ENCODE measurements around the gene SYT9. TPM values are rescaled to one million over a fixed set of nuclear protein-coding genes. Genes with fewer than 3 reads are reported as not detected.

The SYT9 gene
- total RNA-seq, 2 donors from 2014 or later: 0.05 to 0.07 TPM

DNA sequence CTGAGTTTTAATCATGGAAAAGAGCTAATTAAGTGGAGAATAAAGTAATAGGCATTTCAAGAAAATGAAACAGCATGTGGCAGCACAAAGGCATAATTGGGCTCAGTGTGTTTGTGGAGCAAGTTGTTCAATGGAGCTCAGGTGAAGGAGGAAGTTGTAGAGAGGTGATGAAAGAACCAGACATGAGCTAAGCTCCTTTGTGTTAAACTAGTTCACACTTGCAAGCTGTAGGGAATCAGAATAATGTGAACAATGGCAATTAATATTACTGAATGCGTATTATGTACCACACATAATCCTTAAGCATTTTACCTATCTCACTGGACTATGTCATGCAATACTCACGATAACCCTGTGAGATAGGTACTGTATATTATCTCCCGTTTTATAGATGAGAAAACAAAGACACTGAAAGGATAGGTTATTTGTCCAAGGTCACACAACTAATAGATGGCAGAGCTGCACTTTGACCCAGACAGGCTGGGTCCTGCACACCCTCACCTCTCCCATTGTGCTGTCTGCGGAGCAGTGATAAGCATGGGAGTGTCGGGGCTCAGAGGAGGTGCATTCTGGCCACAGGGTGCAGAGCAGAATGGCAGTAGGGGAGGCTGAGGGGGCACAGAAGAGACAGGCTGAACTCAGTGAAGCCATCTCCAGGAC lies 242.5 kb downstream of the SYT9 start:
- intact Hi-C loops (cut with DNase I): no loop called here
- DNase-seq: no peak
- H3K36me3 ChIP-seq: no peaks in the 10 kb centered on the region
- H3K27me3 ChIP-seq: no peaks in the 10 kb centered on the region
- no peaks in the 10 kb centered on the region for H3K9me3 ChIP-seq
- no peaks in the 10 kb centered on the region for H3K4me1 ChIP-seq
- no peak overlapping the region for H3K9ac ChIP-seq (ENCODE audit: low read depth in 2 of 2, low read length in 2 of 2)
- H3K27ac ChIP-seq: no peak overlapping the region
- H3K4me3 ChIP-seq: no peak overlapping the region
- TF ChIP-seq, protein P1, sequence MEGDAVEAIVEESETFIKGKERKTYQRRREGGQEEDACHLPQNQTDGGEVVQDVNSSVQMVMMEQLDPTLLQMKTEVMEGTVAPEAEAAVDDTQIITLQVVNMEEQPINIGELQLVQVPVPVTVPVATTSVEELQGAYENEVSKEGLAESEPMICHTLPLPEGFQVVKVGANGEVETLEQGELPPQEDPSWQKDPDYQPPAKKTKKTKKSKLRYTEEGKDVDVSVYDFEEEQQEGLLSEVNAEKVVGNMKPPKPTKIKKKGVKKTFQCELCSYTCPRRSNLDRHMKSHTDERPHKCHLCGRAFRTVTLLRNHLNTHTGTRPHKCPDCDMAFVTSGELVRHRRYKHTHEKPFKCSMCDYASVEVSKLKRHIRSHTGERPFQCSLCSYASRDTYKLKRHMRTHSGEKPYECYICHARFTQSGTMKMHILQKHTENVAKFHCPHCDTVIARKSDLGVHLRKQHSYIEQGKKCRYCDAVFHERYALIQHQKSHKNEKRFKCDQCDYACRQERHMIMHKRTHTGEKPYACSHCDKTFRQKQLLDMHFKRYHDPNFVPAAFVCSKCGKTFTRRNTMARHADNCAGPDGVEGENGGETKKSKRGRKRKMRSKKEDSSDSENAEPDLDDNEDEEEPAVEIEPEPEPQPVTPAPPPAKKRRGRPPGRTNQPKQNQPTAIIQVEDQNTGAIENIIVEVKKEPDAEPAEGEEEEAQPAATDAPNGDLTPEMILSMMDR (IDR thresholded peaks at IDR 0.05): no peak

DNA sequence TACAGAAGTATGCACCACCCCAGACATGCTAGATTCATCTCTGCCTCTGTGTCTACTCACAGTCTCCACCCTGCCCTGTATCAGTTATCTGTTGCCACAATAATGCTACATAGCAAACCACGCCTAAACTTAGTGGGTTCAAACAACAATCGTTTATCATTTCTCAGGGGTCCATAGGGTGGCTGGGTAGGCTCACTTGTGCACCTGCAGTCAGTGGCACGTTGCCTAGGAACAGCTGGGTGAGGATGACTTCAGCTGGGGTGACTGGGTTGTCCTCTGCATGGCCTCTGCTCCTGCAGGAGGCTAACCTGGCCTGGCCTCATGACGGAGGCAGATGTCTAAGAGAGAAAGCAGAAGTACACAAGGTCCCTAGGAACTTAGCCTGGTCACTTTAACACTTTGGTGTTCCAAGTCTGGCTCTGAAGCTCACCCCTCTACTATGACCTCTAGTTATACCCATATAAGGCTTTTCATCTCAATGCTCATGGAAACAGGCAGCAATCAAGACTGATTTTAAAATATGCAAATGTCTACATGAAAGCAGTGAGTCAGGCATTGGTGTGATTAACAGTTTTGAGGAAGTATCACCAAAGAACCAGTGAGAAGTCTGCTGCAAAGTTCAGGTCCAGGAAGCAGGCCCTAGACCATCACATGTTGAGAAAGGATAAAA lies 244.3 kb downstream of the SYT9 start:
- no peak overlapping the region for H3K9ac ChIP-seq (ENCODE audit: low read depth in 2 of 2, low read length in 2 of 2)
- intact Hi-C loops (cut with DNase I): no loop called here
- no peak for DNase-seq
- no peaks in the 10 kb centered on the region for H3K9me3 ChIP-seq
- H3K27me3 ChIP-seq: no peaks in the 10 kb centered on the region
- no peaks in the 10 kb centered on the region for H3K36me3 ChIP-seq
- no peaks in the 10 kb centered on the region for H3K4me1 ChIP-seq
- no peak overlapping the region for H3K27ac ChIP-seq
- TF ChIP-seq, protein P1 (IDR thresholded peaks at IDR 0.05): no peak
- H3K4me3 ChIP-seq: no peak overlapping the region

GRCh38 chr11:7498193-7498592 lies 246.5 kb downstream of the SYT9 start:
- TF ChIP-seq, protein P1 (IDR thresholded peaks at IDR 0.05): no peak
- H3K27ac ChIP-seq: no peak overlapping the region
- H3K27me3 ChIP-seq: no peaks in the 10 kb centered on the region
- intact Hi-C loops (cut with DNase I): no loop called here
- H3K9ac ChIP-seq (ENCODE audit: low read depth in 2 of 2, low read length in 2 of 2): no peak overlapping the region
- no peak for DNase-seq
- no peak overlapping the region for H3K4me3 ChIP-seq
- no peaks in the 10 kb centered on the region for H3K4me1 ChIP-seq
- no peaks in the 10 kb centered on the region for H3K36me3 ChIP-seq
- H3K9me3 ChIP-seq: no peaks in the 10 kb centered on the region

DNA sequence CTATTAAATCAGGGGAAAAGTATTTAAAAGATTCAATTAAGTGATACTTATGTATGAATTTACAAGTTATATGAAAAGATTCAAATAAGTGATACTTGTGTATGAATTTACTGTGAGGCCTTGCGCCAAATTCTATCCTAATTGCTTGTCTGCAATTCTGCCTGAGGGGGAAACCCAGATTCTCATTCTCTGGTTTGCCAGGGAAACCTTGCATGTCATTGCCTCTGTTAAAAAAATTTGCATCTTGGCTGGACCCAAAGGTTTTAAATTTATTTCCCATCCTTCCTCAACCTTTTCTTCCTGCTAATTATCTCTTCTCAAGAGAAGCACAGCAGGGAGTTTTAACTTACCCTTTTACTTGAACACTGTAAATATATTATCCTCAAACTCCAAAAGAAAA lies 247.4 kb downstream of the SYT9 start:
- no peak for DNase-seq
- TF ChIP-seq, protein P1 (IDR thresholded peaks at IDR 0.05): no peak
- intact Hi-C loops (cut with DNase I): no loop called here

GRCh38 chr11:7500251-7500650 lies 248.5 kb downstream of the SYT9 start:
- H3K9ac ChIP-seq (ENCODE audit: low read depth in 2 of 2, low read length in 2 of 2): no peak overlapping the region
- H3K9me3 ChIP-seq: no peaks in the 10 kb centered on the region

More for the DNA sequence above, 247.4 kb downstream of the SYT9 start:
- H3K27ac ChIP-seq: no peak overlapping the region
- H3K4me1 ChIP-seq: no peaks in the 10 kb centered on the region
- no peaks in the 10 kb centered on the region for H3K9me3 ChIP-seq
- H3K4me3 ChIP-seq: no peak overlapping the region
- H3K36me3 ChIP-seq: no peaks in the 10 kb centered on the region
- no peak overlapping the region for H3K9ac ChIP-seq (ENCODE audit: low read depth in 2 of 2, low read length in 2 of 2)
- H3K27me3 ChIP-seq: no peaks in the 10 kb centered on the region

More at GRCh38 chr11:7500251-7500650, 248.5 kb downstream of the SYT9 start:
- Histone ChIP-seq H3K4me3 (no peak overlapping the region), H3K27me3 (no peaks in the 10 kb centered on the region), H3K4me1 (no peaks in the 10 kb centered on the region), H3K36me3 (no peaks in the 10 kb centered on the region), H3K27ac (no peak overlapping the region)
- no peak for DNase-seq
- TF ChIP-seq, protein P1 (IDR thresholded peaks at IDR 0.05): no peak
- intact Hi-C loops (cut with DNase I): no loop called here

All from colonic mucosa (tissue), 4 donors.